A172 (cell line): ENCODE results near the gene TOX2. TPM values are rescaled to one million over a fixed set of nuclear protein-coding genes. Genes with fewer than 3 reads are reported as not detected.

Source experiments
- DNase-seq: peaks from one replicate; pipeline ENCODE4 v3.0.0-alpha.2; 2015; ENCODE audit warnings: low spot score
- total RNA-seq: library from RNA; depleted of rRNA; stranded (reverse); fragments of >200 nt; shearing (Covaris generic); gene quantifications from 2 replicates; pipeline ENCODE4 v1.2.3, GENCODE V29; 2014; rRNA removed

Gene TOX2
- 1.2 and 3.7 TPM in 2 replicates for total RNA-seq

- no peak for DNase-seq
These were observed at the start of gene TOX2 for GRCh38 chr20:43914311-43915210. Gene TOX2 (plus strand): TSS chr20:43914852. CDS start chr20:43914892, 40 bp downstream.

GRCh38 chr20:43868091-43868490 is 46.6 kb upstream of the TOX2 start:
- DNase-seq, result no peak

GRCh38 chr20:43870484-43870883 is 44.2 kb upstream of the TOX2 start:
- DNase-seq, result peak; percentile 22

GRCh38 chr20:43878776-43879175 is 35.9 kb upstream of the TOX2 start:
- no peak for DNase-seq

GRCh38 chr20:43893930-43894329 is 20.7 kb upstream of the TOX2 start:
- no peak for DNase-seq

- no peak for DNase-seq
These were observed 20.2 kb upstream of the TOX2 start for GRCh38 chr20:43894491-43894890.

GRCh38 chr20:43895235-43895634 is 19.4 kb upstream of the TOX2 start:
- no peak for DNase-seq

GRCh38 chr20:43899274-43900120 is 15.2 kb upstream of the TOX2 start:
- no peak for DNase-seq

- DNase-seq, result no peak
These were observed 14.6 kb upstream of the TOX2 start for GRCh38 chr20:43900121-43900466.

- no peak for DNase-seq
These were observed 14.2 kb upstream of the TOX2 start for GRCh38 chr20:43900496-43900895.

- DNase-seq, result no peak
These were observed 13.4 kb upstream of the TOX2 start for GRCh38 chr20:43901296-43901695.

- DNase-seq, result no peak
These were observed 10.5 kb upstream of the TOX2 start for GRCh38 chr20:43903953-43904826.

- no peak for DNase-seq
These were observed 9.8 kb upstream of the TOX2 start for GRCh38 chr20:43904827-43905177.

GRCh38 chr20:43906505-43907034 is 8.1 kb upstream of the TOX2 start:
- DNase-seq, result no peak

- DNase-seq, result no peak
These were observed 5.4 kb upstream of the TOX2 start for GRCh38 chr20:43909211-43909610.

GRCh38 chr20:43909720-43910119 is 4.9 kb upstream of the TOX2 start:
- no peak for DNase-seq

- DNase-seq, result no peak
These were observed 4.1 kb upstream of the TOX2 start for GRCh38 chr20:43910564-43910963.

GRCh38 chr20:43911066-43911465 is 3.6 kb upstream of the TOX2 start:
- DNase-seq, result peak; percentile 13

GRCh38 chr20:43913291-43914025 is 1.2 kb upstream of the TOX2 start:
- DNase-seq, result no peak

- no peak for DNase-seq
These were observed 790 bp downstream of the TOX2 start for GRCh38 chr20:43915211-43916072.
